CD4-positive, alpha-beta T cell treated with Interleukin-21 for 1 hour (primary cell): ENCODE measurements around the gene RIPOR2.

Source experiments
- DNase-seq: peaks from one replicate; pipeline ENCODE4 v3.0.0-alpha.2; 2020

Gene RIPOR2

GRCh38 chr6:24840187-24840586 lies 95.6 kb downstream of the RIPOR2 start:
- no peak for DNase-seq

GRCh38 chr6:24838994-24839393 lies 96.8 kb downstream of the RIPOR2 start:
- DNase-seq = peak; percentile 26

- no peak for DNase-seq
Measured at GRCh38 chr6:24838081-24838480, 97.7 kb downstream of the RIPOR2 start.

GRCh38 chr6:24836109-24836508 lies 99.7 kb downstream of the RIPOR2 start:
- no peak for DNase-seq

- DNase-seq = no peak
Measured at GRCh38 chr6:24833711-24834386, 101.9 kb downstream of the RIPOR2 start.

- no peak for DNase-seq
Measured at GRCh38 chr6:24832794-24833193, 103.0 kb downstream of the RIPOR2 start.

GRCh38 chr6:24831771-24832716 lies 103.7 kb downstream of the RIPOR2 start:
- no peak for DNase-seq

GRCh38 chr6:24829657-24830056 lies 106.1 kb downstream of the RIPOR2 start:
- DNase-seq = no peak

- no peak for DNase-seq
Measured at GRCh38 chr6:24827970-24828369, 107.8 kb downstream of the RIPOR2 start.

GRCh38 chr6:24827162-24827561 lies 108.6 kb downstream of the RIPOR2 start:
- DNase-seq = no peak

GRCh38 chr6:24825130-24825630 lies 110.6 kb downstream of the RIPOR2 start:
- DNase-seq = no peak

- no peak for DNase-seq
Measured at GRCh38 chr6:24824142-24824938, 111.4 kb downstream of the RIPOR2 start.

GRCh38 chr6:24823185-24823584 lies 112.6 kb downstream of the RIPOR2 start:
- no peak for DNase-seq

GRCh38 chr6:24822696-24823095 lies 113.1 kb downstream of the RIPOR2 start:
- no peak for DNase-seq

- no peak for DNase-seq
Measured at GRCh38 chr6:24821860-24822444, 113.8 kb downstream of the RIPOR2 start.

- no peak for DNase-seq
Measured at GRCh38 chr6:24818346-24818745, 117.4 kb downstream of the RIPOR2 start.

GRCh38 chr6:24809728-24810127 lies 126.0 kb downstream of the RIPOR2 start:
- DNase-seq = no peak

- DNase-seq = no peak
Measured at GRCh38 chr6:24807584-24807983, 128.2 kb downstream of the RIPOR2 start.

- DNase-seq = no peak
Measured at GRCh38 chr6:24802271-24803059, 133.3 kb downstream of the RIPOR2 start.

GRCh38 chr6:24799541-24799915 lies 136.2 kb downstream of the RIPOR2 start:
- DNase-seq = no peak

GRCh38 chr6:24798740-24799540 lies 136.8 kb downstream of the RIPOR2 start, which contains the start of gene ARMH2:
Gene ARMH2 (minus strand): TSS chr6:24798917. CDS start chr6:24798857, 60 bp downstream.
- DNase-seq = no peak
